GM18870 (cell line): ENCODE results near the gene PLCH2.

Experiments used
- ATAC-seq: cut with Tn5 transposase; IDR thresholded peaks from one replicate; pipeline ENCODE4 v1.9.1; 2021; ENCODE audit warnings: moderate library complexity; ENCODE audit not compliant: unreplicated experiment

The PLCH2 gene

DNA sequence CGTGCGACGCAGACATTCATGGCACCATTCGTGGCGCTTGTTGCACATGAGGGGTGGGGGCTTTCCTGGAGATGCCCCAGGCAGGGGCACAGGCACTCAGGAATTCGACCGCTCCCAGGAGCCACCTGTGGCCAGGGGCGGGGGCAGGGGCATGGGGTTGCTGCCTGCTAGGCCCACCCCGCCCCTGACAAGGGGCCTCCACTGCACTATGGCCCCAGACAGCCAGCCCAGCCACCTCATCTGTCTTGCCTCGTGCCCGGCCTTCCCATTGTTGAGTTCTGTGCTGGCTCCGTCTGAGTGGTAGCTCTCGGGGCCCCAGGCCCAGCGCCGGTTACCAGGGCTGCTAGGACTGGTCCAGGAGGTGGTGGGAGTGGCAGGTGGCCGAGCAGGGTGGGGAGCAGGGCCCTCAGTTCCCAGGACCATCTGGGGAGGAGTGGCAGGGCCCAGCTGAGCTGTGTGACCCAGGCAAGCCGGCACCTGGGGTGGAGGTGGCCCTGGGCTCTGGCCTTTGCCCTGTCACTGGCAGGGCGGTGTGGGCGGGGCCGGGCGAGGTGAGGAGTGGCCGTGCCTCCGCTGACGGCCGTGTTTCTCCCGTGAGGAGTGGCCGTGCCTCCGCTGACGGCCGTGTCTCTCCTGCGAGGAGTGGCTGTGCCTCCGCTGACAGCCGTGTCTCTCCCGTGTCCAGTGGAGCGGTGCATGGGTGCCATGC is 1.9 kb downstream of the PLCH2 start:
- ATAC-seq = no peak

DNA sequence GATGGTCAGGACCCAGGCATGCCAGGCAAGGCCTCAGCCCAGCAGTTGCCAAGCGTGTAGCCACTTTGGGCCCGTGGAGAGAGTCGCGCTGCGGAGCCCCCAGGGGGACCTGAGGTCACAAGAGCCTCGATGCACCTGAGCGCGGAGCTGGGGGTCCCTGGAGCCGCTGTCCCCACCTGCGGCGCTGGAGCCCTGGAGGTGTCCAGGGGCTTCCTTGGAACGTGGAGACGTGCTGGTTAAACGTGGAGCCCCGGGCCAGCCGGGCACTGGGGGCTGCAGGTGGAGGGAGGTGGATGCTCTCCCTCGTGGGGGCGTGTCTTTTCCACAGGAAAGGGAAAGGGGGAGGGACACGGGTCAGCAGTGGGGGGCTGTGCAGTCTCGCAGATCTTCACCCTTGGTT is 3.1 kb downstream of the PLCH2 start:
- no peak for ATAC-seq

- no peak for ATAC-seq
Measured at GRCh38 chr1:2479618-2480017, 3.5 kb downstream of the PLCH2 start.

DNA sequence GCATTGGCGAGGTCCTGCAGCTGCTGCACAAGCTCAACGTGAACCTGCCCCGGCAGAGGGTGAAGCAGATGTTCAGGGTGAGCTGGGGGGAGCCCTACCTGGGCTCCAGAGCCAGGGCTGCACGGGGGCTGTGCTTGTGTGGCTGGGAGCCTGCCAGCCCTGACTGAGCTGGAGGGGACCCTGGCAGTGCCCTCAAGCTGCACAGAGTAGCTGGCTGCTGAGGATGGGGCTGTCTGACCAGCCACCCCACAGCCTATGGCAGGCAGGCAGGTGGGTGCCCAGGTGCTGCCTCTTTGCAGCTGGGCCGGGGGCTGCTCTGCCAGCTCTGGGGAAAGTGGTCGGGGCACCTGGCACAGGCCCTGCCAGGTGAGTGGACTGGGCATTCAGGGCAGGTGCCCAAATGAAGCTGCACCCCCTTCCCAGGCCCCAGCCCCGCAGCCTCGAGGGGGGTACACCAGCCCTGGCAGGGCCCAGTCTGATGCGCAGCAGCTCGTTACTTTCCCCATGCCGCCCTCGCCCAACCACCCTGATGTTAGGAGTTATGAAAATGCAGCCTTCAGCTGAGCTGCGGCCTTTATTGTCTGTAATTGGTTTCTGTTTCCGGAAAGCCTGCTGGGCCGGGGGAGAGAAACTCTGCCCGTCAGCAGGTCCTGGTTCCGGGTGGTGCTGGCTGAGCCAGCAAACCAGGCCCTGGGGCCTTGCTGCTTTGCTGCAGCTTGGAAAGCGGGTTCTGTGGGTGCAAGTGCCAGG is 4.3 kb downstream of the PLCH2 start:
- ATAC-seq = no peak

DNA sequence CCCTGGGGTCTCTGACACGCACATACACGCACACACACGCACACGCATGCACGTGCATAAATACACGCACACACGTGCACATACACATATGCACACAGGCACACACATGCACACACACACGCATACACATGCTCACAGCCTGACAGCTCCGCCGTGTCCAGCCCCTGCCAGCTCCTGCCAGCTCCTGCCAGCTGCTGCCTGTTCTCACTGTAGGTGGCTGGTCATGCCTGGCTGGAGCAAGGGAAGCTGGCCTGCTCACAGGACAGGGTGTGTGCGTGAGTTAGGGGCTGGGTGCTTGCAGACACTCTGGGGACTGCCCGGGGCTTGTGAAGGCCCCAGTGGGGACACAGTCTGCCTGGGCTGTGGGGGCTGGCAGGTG is 4.9 kb downstream of the PLCH2 start:
- no peak for ATAC-seq

DNA sequence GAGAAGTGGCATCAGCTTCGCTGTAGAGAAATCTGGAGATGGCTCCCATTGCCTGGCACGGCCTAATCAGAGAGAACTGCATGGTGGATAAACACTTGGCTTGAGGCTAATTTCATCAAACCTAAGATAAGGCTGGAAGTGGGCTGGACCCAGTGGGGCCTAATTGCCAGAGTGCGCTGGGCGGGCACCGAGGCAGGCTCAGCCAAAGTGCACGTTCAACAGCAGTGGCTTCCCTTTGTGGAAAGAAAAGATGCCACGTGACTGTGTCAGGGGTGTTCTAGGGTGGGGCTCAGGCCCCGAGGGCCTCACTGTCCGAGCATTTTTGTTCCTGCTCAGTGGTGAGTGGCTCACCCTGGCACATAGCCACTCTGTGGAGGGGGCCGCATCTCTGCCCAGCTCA is 5.8 kb downstream of the PLCH2 start:
- no peak for ATAC-seq

DNA sequence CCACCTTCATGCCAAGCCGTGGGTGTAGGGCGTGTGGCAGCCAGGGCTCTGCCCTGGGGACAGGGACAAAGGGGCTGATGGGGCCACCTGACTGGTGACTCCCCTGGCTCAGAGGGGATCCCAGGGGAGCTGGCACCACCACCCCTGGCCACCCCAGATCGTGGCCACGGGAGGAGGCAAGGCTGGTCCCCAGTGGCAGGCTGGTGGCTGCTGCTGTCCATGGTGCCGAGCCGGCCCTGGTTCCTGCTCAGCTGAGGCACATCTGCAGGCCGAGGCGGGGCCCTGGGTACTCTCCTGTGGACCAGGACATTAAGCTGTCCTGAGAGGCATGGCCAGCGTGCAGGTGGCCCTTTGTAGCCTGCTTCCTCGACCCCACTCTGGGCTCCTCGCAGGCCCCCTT is 6.5 kb downstream of the PLCH2 start:
- ATAC-seq = no peak

DNA sequence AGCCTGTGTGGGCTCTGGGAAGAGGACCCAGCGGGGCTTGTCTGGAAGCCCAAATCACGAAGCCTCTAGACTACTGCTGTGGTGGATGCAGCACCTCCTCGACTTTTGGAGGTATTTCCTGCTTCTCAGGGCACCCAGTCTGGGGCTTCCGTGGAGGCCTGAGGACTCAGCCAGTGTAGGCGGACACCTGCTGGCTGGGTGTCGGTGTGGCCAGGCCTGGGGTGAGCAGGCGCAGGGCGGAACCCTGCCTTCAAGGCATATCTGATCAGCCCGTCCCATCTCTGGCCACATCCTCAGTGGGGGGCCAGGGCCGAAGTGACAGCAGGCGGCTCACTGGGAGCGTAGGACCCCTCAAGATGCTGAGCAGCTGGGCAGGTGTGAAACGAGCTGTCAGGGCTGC is 6.9 kb downstream of the PLCH2 start:
- ATAC-seq = no peak

DNA sequence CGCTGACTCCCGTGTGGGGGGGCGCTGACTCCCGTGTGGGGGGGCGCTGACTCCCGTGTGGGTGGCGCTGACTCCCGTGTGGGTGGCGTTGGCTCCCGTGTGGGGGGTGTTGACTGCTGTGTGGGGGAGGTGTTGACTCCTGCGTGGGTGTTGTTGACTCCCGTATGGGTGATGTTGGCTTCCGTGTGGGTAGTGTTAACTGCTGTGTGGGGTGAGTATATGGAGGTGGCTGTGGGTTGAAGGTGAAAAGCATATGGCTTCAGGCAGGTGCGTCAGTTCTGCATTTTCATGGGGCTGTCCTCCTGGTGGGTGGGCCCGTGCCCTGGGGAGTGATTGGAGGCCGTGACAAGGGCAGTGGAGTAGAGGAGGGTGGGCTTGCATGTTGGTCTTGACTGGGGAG is 7.9 kb downstream of the PLCH2 start:
- no peak for ATAC-seq

DNA sequence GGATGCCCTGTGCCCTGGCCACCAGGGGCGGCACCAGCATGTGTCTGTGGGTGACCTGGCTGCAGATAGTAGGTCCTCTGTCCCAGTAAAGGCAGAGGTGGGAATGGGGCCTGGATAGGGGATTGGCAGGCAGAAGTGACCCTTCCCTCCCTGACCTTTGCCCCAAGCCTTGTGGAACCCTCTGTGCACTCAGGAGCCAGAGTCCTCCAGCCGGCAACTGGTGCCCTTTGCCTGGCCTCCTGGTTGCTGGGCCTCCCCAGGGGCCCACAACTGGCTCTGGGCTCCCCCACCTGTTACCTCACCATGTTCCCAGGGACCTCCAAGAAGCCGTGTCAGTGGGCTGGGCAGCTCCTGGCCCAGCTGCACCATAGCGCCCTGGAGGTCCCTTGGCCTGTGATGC is 10.0 kb downstream of the PLCH2 start:
- no peak for ATAC-seq

DNA sequence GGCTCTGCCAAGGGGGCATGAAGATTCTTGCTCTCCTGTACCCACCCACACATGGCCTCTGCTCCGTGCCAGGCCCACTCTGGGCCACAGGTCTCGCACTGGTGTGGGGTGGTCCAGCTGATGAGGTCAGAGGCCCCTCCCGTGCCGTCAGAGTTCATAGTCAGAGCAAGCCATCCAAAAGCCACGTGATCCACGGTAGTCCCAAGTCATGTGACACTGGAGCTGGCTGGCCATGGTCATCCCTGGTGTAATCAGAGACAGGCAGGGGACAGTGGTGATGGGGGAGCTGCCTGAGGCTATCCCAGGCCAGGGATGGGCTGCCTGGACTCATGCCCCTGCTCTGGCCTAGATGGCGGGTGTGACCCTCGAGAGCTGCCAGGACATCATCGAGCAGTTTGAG is 10.5 kb downstream of the PLCH2 start:
- ATAC-seq = no peak

DNA sequence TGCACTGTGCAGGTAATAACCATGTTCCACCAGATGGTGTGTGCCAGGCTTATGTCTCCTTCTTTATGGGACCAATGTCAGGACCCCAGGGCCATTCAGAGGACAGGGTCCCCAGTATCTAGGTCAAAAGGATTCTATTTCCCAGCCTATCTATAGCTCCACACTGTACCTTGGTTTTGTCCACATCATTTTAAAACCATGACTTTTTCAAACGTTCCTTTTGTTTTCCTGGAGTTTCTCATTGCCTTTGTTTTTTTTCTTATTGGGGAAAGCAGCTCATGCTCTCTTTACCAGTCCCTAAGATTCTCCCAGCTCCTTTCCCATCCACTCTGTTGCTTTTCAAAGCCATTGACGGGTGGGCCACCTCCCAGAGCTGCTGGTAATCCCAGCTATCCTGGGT is 12.6 kb downstream of the PLCH2 start:
- no peak for ATAC-seq

- ATAC-seq = no peak
Measured at GRCh38 chr1:2489615-2490014, 13.5 kb downstream of the PLCH2 start.

- ATAC-seq = no peak
Measured at GRCh38 chr1:2492091-2492490, 16.0 kb downstream of the PLCH2 start.

- no peak for ATAC-seq
Measured at GRCh38 chr1:2493218-2493617, 17.1 kb downstream of the PLCH2 start.

DNA sequence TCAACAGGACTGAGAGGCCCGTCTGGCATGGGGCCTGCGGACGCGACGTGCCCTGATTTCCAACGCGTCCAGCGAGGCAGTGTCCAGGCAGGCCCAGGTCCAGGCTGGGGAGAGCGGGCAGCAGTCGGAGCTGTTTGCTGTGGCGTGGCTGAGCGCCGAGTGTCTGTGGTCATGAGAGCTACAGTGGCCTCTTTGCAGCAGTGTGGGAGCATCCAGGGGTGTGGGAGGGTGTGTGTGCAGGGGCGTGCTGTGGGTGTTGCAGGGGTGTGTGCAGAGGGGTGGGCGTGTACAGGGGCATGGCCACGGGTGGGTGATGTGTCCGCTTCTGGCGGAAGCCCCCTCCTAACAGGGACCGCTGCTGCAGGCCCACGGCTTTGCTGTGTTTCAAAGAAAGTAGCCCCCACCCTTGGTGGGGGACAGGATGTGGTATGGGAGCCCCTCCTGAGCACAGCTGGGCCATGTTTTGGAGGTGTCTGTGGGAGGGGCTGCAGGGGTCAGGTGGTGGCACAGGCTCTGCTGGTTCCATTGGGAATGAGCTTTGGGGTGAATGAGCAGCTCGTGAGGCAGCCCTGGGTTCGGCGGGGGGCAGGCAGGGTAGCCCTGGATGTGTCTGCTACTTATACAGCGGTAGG is 17.7 kb downstream of the PLCH2 start:
- ATAC-seq = no peak

- no peak for ATAC-seq
Measured at GRCh38 chr1:2494323-2494693, 18.2 kb downstream of the PLCH2 start.

DNA sequence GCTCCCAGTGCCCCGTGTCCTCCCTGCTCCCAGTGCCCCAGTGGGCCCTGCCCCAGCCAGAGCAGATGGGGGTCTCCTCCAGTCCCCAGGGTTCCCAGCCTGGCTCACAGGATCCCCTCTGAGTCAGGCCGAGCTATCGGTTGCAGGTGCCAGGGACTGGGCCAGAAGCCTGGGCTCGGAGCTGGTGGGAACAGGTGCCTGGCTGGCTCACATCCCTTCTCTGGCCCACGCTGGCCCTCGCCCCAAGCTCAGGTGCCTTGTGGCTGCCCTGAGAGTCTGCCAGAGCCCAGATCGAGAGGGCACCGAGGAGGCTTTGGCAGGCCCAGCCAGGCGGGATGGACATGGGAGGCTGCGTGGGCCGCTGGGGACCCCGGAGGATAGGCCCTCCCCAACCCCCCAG is 18.9 kb downstream of the PLCH2 start:
- no peak for ATAC-seq

DNA sequence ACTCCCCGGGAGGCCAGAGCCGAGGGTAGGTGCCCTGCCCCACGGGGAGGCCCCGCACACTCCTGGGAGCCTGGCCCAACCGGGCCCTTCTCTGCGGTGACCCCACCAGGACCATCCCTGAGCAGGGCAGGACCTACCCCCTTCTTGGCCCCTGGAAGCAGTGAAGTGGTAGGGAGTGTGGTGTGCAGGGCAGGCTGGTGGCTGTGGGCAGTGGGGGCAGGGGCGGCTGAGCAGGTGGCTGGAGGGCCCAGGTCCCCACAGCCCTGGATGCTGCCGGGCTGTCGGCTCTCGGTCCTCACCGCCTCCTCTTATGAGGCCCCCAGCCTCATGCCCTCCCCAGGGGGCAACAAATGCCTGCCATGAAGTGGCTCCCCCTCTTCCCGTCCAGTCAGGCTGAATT is 19.5 kb downstream of the PLCH2 start:
- ATAC-seq = no peak

GRCh38 chr1:2496087-2496622 is 20.1 kb downstream of the PLCH2 start:
- ATAC-seq = no peak

DNA sequence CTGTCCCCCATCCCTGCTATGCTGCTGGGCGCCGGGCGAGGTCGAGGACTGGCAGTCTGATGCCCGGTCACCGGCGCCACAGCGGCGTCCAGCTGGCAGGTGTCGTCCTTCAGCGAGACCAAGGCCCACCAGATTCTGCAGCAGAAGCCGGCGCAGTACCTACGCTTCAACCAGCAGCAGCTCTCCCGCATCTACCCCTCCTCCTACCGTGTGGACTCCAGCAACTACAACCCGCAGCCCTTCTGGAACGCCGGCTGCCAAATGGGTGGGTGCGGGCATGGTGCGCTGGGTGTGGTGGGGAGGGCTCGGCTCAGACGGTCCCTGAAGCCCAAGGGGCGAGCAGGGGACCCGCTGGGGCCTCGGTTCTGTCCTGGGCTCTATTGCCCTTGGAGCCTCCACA is 20.7 kb downstream of the PLCH2 start:
- ATAC-seq = no peak

DNA sequence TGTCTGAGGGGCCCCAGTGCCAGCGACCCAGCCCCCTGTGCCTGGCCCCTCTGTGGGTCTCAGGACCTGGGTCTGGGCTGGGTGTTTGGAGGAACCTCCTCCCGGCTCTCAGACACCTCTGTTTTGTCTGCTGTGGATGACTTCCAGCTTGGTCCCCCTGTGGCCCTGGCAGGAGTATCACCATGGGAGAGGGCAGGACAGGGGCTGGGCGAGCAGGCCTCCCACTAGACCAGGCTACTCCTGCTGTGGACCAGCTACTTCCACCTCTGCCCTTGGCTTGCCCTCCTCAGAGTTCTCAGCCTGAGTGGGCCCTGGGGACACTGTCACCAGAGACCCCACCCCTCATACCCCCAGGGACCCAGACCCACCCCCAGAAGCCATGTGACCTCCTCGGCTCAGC is 21.8 kb downstream of the PLCH2 start:
- no peak for ATAC-seq
